GM18526 (cell line): ENCODE results near the gene SDHAF1.

ENCODE experiments used
- POLR2A ChIP-seq: IDR thresholded peaks from 3 replicates; pipeline ENCODE4 v1.6.1; 2011; ENCODE audit not compliant: insufficient read length; ENCODE audit errors: extremely low read depth

SDHAF1 gene

DNA sequence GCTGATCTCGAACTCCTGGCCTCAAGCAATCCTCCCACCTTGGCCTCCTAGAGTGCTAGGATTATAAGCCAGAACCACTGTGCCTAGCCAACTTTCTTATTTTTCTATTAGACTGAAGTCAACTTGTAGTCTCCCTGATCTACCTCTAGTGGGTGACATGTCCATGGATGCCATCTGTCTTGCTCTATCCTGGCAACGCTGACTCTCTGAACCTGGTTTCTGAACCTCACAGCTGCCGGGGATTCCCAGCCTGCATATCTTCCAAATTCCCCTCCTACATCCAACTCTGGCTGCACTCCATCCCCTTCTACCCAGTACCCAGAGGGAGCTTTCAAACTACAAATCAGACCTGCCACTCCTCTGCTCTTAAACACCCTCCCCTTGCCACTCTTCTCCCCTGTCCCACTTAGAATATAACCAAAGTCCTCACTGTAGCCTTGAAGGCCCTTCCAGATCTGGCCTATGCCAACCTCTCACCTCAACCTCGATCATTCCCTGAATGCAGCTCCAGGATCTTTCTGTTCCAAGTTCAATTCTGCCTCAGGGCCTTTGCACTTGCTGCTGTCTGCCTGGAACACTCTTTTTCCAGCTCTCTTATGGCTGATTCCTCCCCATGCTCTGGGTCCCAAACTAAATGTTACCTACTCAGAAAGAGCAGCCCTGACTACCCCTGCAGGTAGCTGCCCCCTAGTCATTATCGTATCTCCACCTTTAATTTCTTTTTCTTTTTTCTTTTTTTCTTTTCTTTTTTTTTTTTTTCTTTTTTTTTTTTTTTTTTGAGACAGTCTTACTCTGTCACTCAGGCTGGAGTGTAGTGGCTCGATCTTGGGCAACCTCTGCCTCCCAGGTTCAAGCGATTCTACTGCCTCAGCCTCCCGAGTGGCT lies 35.5 kb downstream of the SDHAF1 start:
- no peak for TF ChIP-seq POLR2A

DNA sequence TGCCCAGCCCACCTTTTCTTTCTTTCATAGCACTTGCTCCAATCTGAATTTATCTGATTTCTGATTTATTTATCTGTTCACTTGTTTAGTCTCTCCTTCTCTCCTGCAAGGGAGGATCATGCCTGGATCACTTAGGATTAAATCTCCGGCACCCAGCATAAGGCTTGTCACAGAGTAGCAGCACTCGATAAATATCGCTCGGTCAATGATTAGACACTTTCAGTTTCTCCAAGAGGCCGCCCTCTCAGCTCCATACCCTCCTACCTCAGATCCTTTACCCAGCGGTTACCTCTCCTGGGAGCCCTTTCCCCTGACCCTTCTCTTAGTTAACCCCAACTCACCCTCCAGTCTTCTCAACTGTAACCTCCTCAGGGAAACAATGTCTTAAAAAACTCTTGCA lies 36.3 kb downstream of the SDHAF1 start:
- no peak for TF ChIP-seq POLR2A

DNA sequence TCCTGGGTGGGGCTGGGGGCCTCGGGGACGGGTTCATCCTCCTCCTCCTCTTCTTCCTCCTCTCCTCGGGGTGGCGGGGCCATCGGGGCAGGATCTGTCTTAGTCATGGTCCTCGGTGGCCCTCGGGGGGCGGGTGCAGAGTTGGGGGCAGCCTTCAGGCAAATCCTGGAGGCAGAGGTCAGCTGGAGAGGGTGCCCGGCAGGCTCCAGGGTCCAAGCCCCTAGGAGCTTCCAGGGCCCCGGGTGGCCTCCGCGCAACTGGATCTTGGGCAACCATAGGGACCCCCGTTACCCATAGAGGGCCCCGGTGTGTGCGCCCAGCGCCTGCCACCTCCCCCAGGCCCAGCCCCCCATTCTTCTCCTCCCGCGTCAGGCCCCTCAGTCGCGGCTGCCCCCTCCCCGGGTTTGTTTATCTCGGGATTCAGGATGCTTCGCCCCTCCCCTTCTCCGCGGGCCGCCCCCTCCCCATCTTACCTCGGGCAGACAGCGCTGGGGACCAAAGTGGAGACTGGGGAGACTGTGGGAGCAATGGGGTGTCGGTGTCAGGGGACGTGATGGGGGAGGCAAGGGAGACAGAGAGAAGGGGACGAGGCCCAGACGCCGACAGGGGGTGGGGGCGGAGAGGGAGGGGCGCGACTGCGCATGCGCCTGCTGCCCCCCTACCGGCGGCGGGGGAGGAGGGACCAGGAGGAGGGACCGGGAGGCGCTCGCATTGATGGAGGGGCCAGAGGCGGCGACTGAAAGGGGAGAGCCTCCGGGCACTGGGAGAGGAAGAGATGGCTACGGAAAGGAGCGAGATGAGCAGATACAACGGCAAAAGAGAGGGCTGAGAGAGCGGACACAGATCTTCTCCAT lies 37.5 kb downstream of the SDHAF1 start, which contains the start of gene CLIP3:
CLIP3 (minus strand) TSS at position 623 of the 854 bp plus-strand sequence; CDS start at position 107, 516 bp downstream.
- TF ChIP-seq POLR2A = no peak

DNA sequence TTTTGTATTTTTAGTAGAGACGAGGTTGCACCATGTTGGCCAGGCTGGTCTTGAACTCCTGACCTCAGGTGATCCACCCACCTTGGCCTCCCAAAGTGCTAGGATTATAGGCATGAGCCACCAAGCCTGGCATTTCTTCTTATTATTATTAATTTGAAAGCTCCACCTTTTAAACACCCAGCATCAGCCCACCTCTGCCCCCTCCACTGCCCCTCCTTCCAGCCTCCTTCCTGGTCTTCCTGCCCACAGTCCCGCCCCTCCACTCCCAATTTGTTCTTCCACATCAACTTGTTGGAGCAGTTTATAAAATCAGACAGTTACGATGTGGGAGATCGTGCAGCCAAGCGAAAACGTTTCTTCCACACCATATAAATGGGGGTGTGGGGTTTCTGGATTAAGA lies 45.5 kb downstream of the SDHAF1 start:
- no peak for TF ChIP-seq POLR2A

DNA sequence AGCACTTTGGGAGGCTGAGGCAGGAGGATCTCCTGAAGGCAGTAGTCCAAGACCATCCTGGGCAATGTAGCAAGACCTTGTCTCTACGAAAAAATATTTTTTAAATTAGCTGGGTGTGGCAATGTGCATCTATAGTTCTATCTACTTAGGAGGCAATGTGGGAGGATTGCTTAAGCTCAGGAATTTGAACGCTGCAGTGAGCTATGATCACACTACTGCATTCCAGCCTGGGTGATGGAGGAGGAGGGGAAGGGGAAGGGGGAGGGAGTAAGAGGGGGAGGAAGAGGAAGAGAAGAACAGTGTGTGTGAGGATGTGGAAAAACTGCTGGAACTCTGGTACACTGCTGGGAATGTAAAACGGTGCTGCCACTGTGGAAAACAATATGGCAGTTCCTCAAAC lies 46.8 kb downstream of the SDHAF1 start:
- TF ChIP-seq POLR2A = no peak

DNA sequence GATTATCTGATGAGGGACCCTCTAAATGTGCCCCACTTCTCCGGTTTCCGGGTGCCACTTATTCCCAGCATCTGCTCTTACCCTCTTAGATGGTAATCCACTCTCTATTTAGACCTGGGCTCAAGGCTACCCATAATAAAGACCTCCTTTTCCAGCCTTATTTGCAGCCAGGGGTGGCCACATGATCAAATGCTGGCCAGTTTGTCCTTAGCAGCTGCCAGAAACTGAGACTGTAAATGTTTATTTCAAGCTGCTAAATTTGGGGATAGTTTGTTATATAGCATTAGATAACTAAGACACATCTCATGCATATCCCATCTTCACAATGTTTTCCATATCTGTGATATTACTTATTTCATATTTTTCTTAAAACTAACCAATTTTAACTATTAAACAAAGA lies 49.0 kb downstream of the SDHAF1 start:
- no peak for TF ChIP-seq POLR2A
